HL-60 (cell line): ENCODE measurements around the gene MICAL2.

Experiments
- DNase-seq, 2 experiments: peaks; one replicate each; pipeline ENCODE4 v3.0.0-alpha.2; 2010 to 2020; ENCODE audit warnings: low read depth in 1 of 2, low spot score in 1 of 2
- H3K27ac ChIP-seq: fragments of 250-450 bp; sonication (Bioruptor Pico); replicated peaks from 2 replicates; pipeline ENCODE4 v1.5.1; 2020; ENCODE audit warnings: mild to moderate bottlenecking, moderate library complexity
- H3K27me3 ChIP-seq: fragments of 250-450 bp; sonication (Bioruptor Pico); 2 replicates; pipeline ENCODE4 v1.5.1; 2021; ENCODE audit warnings: mild to moderate bottlenecking, moderate library complexity; ENCODE audit not compliant: insufficient read depth, poor library complexity, severe bottlenecking
- H3K4me3 ChIP-seq: replicated peaks from 2 replicates; pipeline ENCODE4 v1.5.1; 2011; ENCODE audit warnings: mild to moderate bottlenecking, control low read depth, low read length; ENCODE audit not compliant: insufficient read depth
- CTCF ChIP-seq: IDR thresholded peaks from one replicate; pipeline ENCODE4 v1.5.1; 2011; ENCODE audit warnings: low read length, control low read depth, inconsistent platforms; ENCODE audit not compliant: insufficient read depth
- GABPA ChIP-seq: IDR thresholded peaks from 2 replicates; pipeline ENCODE4 v1.6.1; 2012; ENCODE audit warnings: low read depth
- POLR2AphosphoS5 ChIP-seq: IDR thresholded peaks from 2 replicates; pipeline ENCODE4 v1.6.1; 2012; ENCODE audit warnings: low read depth
- REST ChIP-seq: IDR thresholded peaks from 2 replicates; pipeline ENCODE4 v1.6.1; 2012; ENCODE audit warnings: low read depth; ENCODE audit not compliant: insufficient replicate concordance
- SPI1 ChIP-seq: IDR thresholded peaks from 2 replicates; pipeline ENCODE4 v1.6.1; 2012; ENCODE audit warnings: low read depth, mild to moderate bottlenecking, borderline replicate concordance

The MICAL2 gene

GRCh38 chr11:12169822-12170221, 59.4 kb downstream of the MICAL2 start:
- no peak overlapping the region for H3K4me3 ChIP-seq
- no peak for DNase-seq
- TF ChIP-seq GABPA, result no peak
- TF ChIP-seq CTCF, result no peak
- no peak for TF ChIP-seq REST
- no peak for TF ChIP-seq POLR2AphosphoS5
- TF ChIP-seq SPI1, result no peak
- no peak overlapping the region for H3K27ac ChIP-seq
- H3K27me3 ChIP-seq, result no peaks in the 10 kb centered on the region

- Histone ChIP-seq H3K27me3 (no peaks in the 10 kb centered on the region), H3K27ac (no peak overlapping the region), H3K4me3 (no peak overlapping the region)
- DNase-seq, result no peak
- TF ChIP-seq SPI1 (no peak), GABPA (no peak), CTCF (no peak), REST (no peak), POLR2AphosphoS5 (no peak)
Observed at GRCh38 chr11:12170501-12170900, 60.1 kb downstream of the MICAL2 start.

- DNase-seq, result no peak
- H3K27ac ChIP-seq, result no peak overlapping the region
- no peaks in the 10 kb centered on the region for H3K27me3 ChIP-seq
- TF ChIP-seq CTCF, result no peak
- TF ChIP-seq SPI1, result no peak
- TF ChIP-seq GABPA, result no peak
- TF ChIP-seq REST, result no peak
- TF ChIP-seq POLR2AphosphoS5, result no peak
- H3K4me3 ChIP-seq, result no peak overlapping the region
Observed at GRCh38 chr11:12170984-12171383, 60.6 kb downstream of the MICAL2 start.
